SK-N-SH (cell line): Measurements from ENCODE around the gene DNAJB1. TPM values are rescaled to one million over a fixed set of nuclear protein-coding genes. Genes with fewer than 3 reads are reported as not detected.
A peak's percentile ranks its signal among the peaks of the same experiment; 100 is the strongest.

ENCODE experiments used
- CTCF ChIA-PET: fragments of 300-600, 350-600 bp; formaldehyde crosslinking; extraction: SDS; loops from one replicate; lab custom pipeline; 2021; lab: Yijun Ruan, JAX
- POLR2A ChIA-PET: fragments of 350-600 bp; sonication (Branson Sonifier 250); formaldehyde crosslinking; extraction: SDS; loops from one replicate; lab custom pipeline; 2020; ENCODE audit warnings: antibody characterized with exemption, inconsistent platforms; lab: Yijun Ruan, JAX
- DNase-seq: peaks from one replicate; pipeline ENCODE4 v3.0.0; 2012
- H2AFZ ChIP-seq: fragments of 200-600 bp; sonication (generic); 2 replicates; pipeline ENCODE4 v1.8.1; 2016; ENCODE audit warnings: antibody characterized with exemption, mild to moderate bottlenecking, low read depth
- H3F3A ChIP-seq: fragments of 200-600 bp; sonication (generic); replicated peaks from 2 replicates; pipeline ENCODE3; 2016; ENCODE audit warnings: antibody characterized with exemption, mild to moderate bottlenecking; ENCODE audit not compliant: insufficient read depth
- H3K27ac ChIP-seq, 2 experiments: fragments of 200-500 bp in 1 of 2; fragments of 200-600 bp in 1 of 2; sonication (Bioruptor generic) in 1 of 2; sonication (generic), shearing (Covaris generic) in 1 of 2; 2 replicates each; pipeline versions ENCODE4 v1.5.1 to v1.6.1; 2014 to 2016; ENCODE audit warnings: low read depth in 2 of 2, inconsistent platforms in 1 of 2, low read length in 1 of 2, mild to moderate bottlenecking in 1 of 2, mixed read lengths in 1 of 2
- H3K27me3 ChIP-seq: fragments of 200-600 bp; sonication (generic), shearing (Covaris generic); 2 replicates; pipeline ENCODE4 v1.6.1; 2016; ENCODE audit warnings: mixed run types; ENCODE audit not compliant: insufficient read depth
- H3K36me3 ChIP-seq, 2 experiments: fragments of 200-500 bp in 1 of 2; fragments of 200-600 bp in 1 of 2; sonication (Bioruptor generic) in 1 of 2; sonication (generic) in 1 of 2; replicated peaks in 1 of 2; 2 replicates each; pipeline versions ENCODE3 to v1.5.1; 2014 to 2016; ENCODE audit warnings: low read length in 1 of 2, mild to moderate bottlenecking in 1 of 2; ENCODE audit not compliant: insufficient read depth in 2 of 2, control insufficient read depth in 1 of 2
- H3K4me1 ChIP-seq, 2 experiments: fragments of 200-500 bp in 1 of 2; fragments of 200-600 bp in 1 of 2; sonication (Bioruptor generic) in 1 of 2; sonication (generic), shearing (Covaris generic) in 1 of 2; 2 replicates each; pipeline versions ENCODE4 v1.5.1 to v1.6.1; 2014 to 2016; ENCODE audit warnings: low read depth in 1 of 2, low read length in 1 of 2, mixed run types in 1 of 2; ENCODE audit not compliant: insufficient read depth in 2 of 2, control insufficient read depth in 1 of 2
- H3K4me2 ChIP-seq: fragments of 200-600 bp; sonication (generic), shearing (Covaris generic); 2 replicates; pipeline ENCODE4 v1.6.1; 2017; ENCODE audit warnings: mixed run types
- H3K4me3 ChIP-seq, 2 experiments: fragments of 200-500 bp in 1 of 2; fragments of 200-600 bp in 1 of 2; sonication (Bioruptor generic) in 1 of 2; sonication (generic), shearing (Covaris generic) in 1 of 2; 2 replicates each; pipeline versions ENCODE4 v1.5.1 to v1.8.1; 2014 to 2016; ENCODE audit warnings: low read depth in 2 of 2, inconsistent platforms in 1 of 2, low read length in 1 of 2, mild to moderate bottlenecking in 1 of 2, mixed read lengths in 1 of 2, moderate library complexity in 1 of 2
- H3K79me2 ChIP-seq: fragments of 200-600 bp; sonication (generic); 2 replicates; pipeline ENCODE4 v1.8.1; 2017; ENCODE audit warnings: mild to moderate bottlenecking; ENCODE audit not compliant: insufficient read depth
- H3K9ac ChIP-seq: fragments of 200-600 bp; sonication (generic); 2 replicates; pipeline ENCODE4 v1.6.1; 2017; ENCODE audit warnings: mixed run types
- H3K9me2 ChIP-seq: fragments of 200-600 bp; sonication (generic); 2 replicates; pipeline ENCODE4 v1.6.1; 2017; ENCODE audit warnings: mixed run types
- H3K9me3 ChIP-seq: fragments of 200-600 bp; sonication (generic); 2 replicates; pipeline ENCODE4 v1.6.1; 2017; ENCODE audit warnings: mixed run types, mild to moderate bottlenecking, moderate library complexity
- H4K20me1 ChIP-seq: fragments of 200-600 bp; sonication (generic); 2 replicates; pipeline ENCODE4 v1.6.1; 2017; ENCODE audit warnings: mild to moderate bottlenecking, mixed run types; ENCODE audit not compliant: insufficient read depth
- CTCF ChIP-seq: fragments of 200-600 bp; sonication (generic); IDR thresholded peaks from 2 replicates; pipeline ENCODE4 v1.6.1; 2017; ENCODE audit warnings: antibody characterized with exemption, mild to moderate bottlenecking, moderate library complexity
- EP300 ChIP-seq, 2 experiments: IDR thresholded peaks; 2 replicates each; pipeline versions ENCODE4 v1.4.0 to v1.6.1; 2012; ENCODE audit warnings: borderline replicate concordance in 1 of 2, low read depth in 1 of 2, low read length in 1 of 2
- EZH2phosphoT487 ChIP-seq: fragments of 200-600 bp; sonication (generic); IDR thresholded peaks from 2 replicates; pipeline ENCODE4 v1.6.1; 2017; ENCODE audit warnings: low read depth, mixed run types, mild to moderate bottlenecking, antibody characterized with exemption, moderate library complexity, borderline replicate concordance
- FOSL2 ChIP-seq: IDR thresholded peaks from 2 replicates; pipeline ENCODE4 v1.4.0; 2012; ENCODE audit warnings: low read depth, mild to moderate bottlenecking, moderate library complexity, borderline replicate concordance
- FOXJ3 ChIP-seq: sonication (generic); formaldehyde crosslinking; IDR thresholded peaks from 2 replicates; pipeline ENCODE4 v1.5.1; 2020; ENCODE audit warnings: mild to moderate bottlenecking, missing genetic modification reagents
- FOXM1 ChIP-seq: IDR thresholded peaks from 2 replicates; pipeline ENCODE4 v1.4.0; 2012; ENCODE audit warnings: low read depth, mild to moderate bottlenecking
- IRF3 ChIP-seq: fragments of 150-350 bp; IDR thresholded peaks from 2 replicates; pipeline ENCODE4 v1.6.1; 2016; ENCODE audit warnings: mild to moderate bottlenecking, low read depth, low read length
- MAX ChIP-seq: IDR thresholded peaks from 2 replicates; pipeline ENCODE4 v1.4.0; 2012; ENCODE audit warnings: low read depth
- MXI1 ChIP-seq: IDR thresholded peaks from 2 replicates; pipeline ENCODE4 v1.6.1; 2012; ENCODE audit warnings: mild to moderate bottlenecking, low read depth, low read length, improper control_type of control experiment
- POLR2AphosphoS5 ChIP-seq: IDR thresholded peaks from 2 replicates; pipeline ENCODE4 v1.6.1; 2012; ENCODE audit warnings: low read depth, low read length
- RCOR1 ChIP-seq: fragments of 150-350 bp; IDR thresholded peaks from 2 replicates; pipeline ENCODE4 v1.6.1; 2017; ENCODE audit warnings: antibody characterized with exemption, low read length
- RXRA ChIP-seq: IDR thresholded peaks from 2 replicates; pipeline ENCODE4 v1.4.0; 2012; ENCODE audit warnings: low read depth, mild to moderate bottlenecking, borderline replicate concordance
- SIN3A ChIP-seq: IDR thresholded peaks from 2 replicates; pipeline ENCODE4 v1.6.1; 2012; ENCODE audit warnings: low read depth, mild to moderate bottlenecking, low read length, moderate library complexity, borderline replicate concordance
- SMC3 ChIP-seq: IDR thresholded peaks from 2 replicates; pipeline ENCODE4 v1.6.1; 2012; ENCODE audit warnings: low read depth, low read length, improper control_type of control experiment
- TCF12 ChIP-seq: IDR thresholded peaks from 2 replicates; pipeline ENCODE4 v1.4.0; 2012
- TEAD4 ChIP-seq: IDR thresholded peaks from 2 replicates; pipeline ENCODE4 v1.4.0; 2012; ENCODE audit warnings: mild to moderate bottlenecking, borderline replicate concordance; ENCODE audit not compliant: insufficient read depth
- USF1 ChIP-seq: IDR thresholded peaks from 2 replicates; pipeline ENCODE4 v1.4.0; 2012; ENCODE audit warnings: low read depth, borderline replicate concordance
- WGBS: methylation state at CpG from one replicate; pipeline ENCODE4 v1.1.6; 2017; ENCODE audit warnings: low lambda C conversion rate; 5-methylcytosine and 5-hydroxymethylcytosine counted together
- polyA plus RNA-seq, 3 experiments: library from polyadenylated mRNA; depleted of rRNA; stranded (reverse); fragments of >200 nt; gene quantifications; 2 replicates each; pipeline ENCODE4 v1.2.3, GENCODE V29; 2012

Gene DNAJB1
- polyA plus RNA-seq, 1 of the 3 experiments (the other 2 are of a cell fraction), result 103 TPM

- H2AFZ ChIP-seq, result peak overlapping the region; percentile 92
- peak overlapping the region; percentile 81 for H3K4me2 ChIP-seq
- no peak for TF ChIP-seq CTCF
- 0 out of 2 replicates have a peak, but pooled peaks have one; percentile 14 for TF ChIP-seq USF1
- TF ChIP-seq, all 33 proteins: peak for 1
- Histone ChIP-seq H3K9me2 (no peaks in the 10 kb centered on the region), H3K4me3 (peak overlapping the region; percentile 75), H3K79me2 (peaks cover 40% of the 10 kb centered on the region), H3K27ac (peak overlapping the region; percentile 18 to 52; a peak in 2 of 4 replicates), H3F3A (peaks cover 25% of the 10 kb centered on the region), H3K9me3 (no peaks in the 10 kb centered on the region), H3K36me3 (no peaks in the 10 kb centered on the region), H4K20me1 (no peaks in the 10 kb centered on the region), H3K9ac (peak overlapping the region; percentile 62), H3K27me3 (no peaks in the 10 kb centered on the region), H3K4me1 (peaks cover 8 to 12% of the 10 kb centered on the region in 2 experiments; a peak in 3 of 4 replicates)
- WGBS, result 18% methylated on average over 32 of the region's 39 CpGs
- CTCF ChIA-PET, result interaction anchor here (0.6 to 0.9 kb wide), 2 partner anchors 49 to 1690 kb away, joined by 3 read pairs; no protein-coding TSS in a partner anchor
- no peak for DNase-seq
- POLR2A ChIA-PET, result interaction anchor here (1.0 kb wide), 1 partner anchor 10 kb away, joined by 3 read pairs; no protein-coding TSS in a partner anchor
These were observed 10.4 kb upstream of the DNAJB1 start for GRCh38 chr19:14528419-14529253.

- Histone ChIP-seq H3K36me3 (no peaks in the 10 kb centered on the region), H2AFZ (no peak overlapping the region), H3F3A (peaks cover 25% of the 10 kb centered on the region), H3K4me3 (no peak overlapping the region), H3K9ac (no peak overlapping the region), H3K9me2 (no peaks in the 10 kb centered on the region), H3K79me2 (peaks cover 18% of the 10 kb centered on the region), H3K27me3 (no peaks in the 10 kb centered on the region), H3K4me1 (peaks cover 4 to 21% of the 10 kb centered on the region in 2 experiments; a peak in 3 of 4 replicates), H3K9me3 (no peaks in the 10 kb centered on the region), H3K4me2 (no peak overlapping the region), H3K27ac (no peak overlapping the region), H4K20me1 (no peaks in the 10 kb centered on the region)
- CTCF ChIA-PET, result interaction anchor here (0.8 to 1.5 kb wide), 4 partner anchors 8 to 30 kb away, joined by 3 to 4 read pairs (median 3); no protein-coding TSS in a partner anchor
- POLR2A ChIA-PET, result no interaction called here
- 68% methylated on average over 4 of the region's 4 CpGs for WGBS
- DNase-seq, result no peak
- TF ChIP-seq MXI1 (no peak), FOXM1 (no peak), TCF12 (no peak), FOXJ3 (CRISPR knock-in tag) (no peak), MAX (no peak), EZH2phosphoT487 (no peak), CTCF (no peak), TEAD4 (no peak), RCOR1 (no peak), EP300 (IDR thresholded peaks at IDR 0.05; ENCODE audit: borderline replicate concordance in 1 of 2, low read depth in 1 of 2, low read length in 1 of 2) (no peak), SIN3A (no peak), RXRA (no peak), FOSL2 (no peak), IRF3 (no peak), POLR2AphosphoS5 (no peak), SMC3 (no peak)
These were observed 8.2 kb upstream of the DNAJB1 start for GRCh38 chr19:14526423-14526822.
